Activated CD8-positive, alpha-beta memory T cell treated with anti-CD3 and anti-CD28 coated beads, Interleukin-2, amount 50 U/mL, for 48 hours (primary cell): Measurements from ENCODE around the gene ZNF132.
"Not testable (repeated sequence)": the region's sequence is repeated elsewhere in the genome, so short reads cannot be mapped to it uniquely, and the experiment has no call there.

Source experiments
- DNase-seq: peaks from one replicate; pipeline ENCODE4 v3.0.0-alpha.2; 2020

Gene ZNF132

GRCh38 chr19:58406818-58407657, 32.9 kb downstream of the ZNF132 start:
- DNase-seq, result no peak

DNA sequence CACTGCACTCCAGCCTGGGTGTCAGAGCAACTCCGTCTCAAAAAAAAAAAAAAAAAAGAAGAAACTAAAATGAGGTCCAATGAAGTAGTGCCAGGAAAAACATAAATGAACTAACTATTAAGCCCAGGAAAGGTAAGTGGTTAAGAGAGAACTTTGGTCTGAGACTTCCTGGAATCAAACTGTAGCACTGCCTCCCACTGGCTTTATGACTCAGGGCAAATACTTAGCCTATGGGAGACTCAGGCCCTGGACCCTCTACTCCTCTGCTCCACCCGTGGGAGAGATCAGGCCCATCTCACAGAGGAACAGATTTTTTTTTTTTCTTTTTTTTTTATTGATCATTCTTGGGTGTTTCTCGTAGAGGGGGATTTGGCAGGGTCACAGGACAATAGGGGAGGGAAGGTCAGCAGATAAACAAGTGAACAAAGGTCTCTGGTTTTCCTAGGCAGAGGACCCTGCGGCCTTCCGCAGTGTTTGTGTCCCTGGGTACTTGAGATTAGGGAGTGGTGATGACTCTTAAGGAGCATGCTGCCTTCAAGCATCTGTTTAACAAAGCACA, 36.0 kb downstream of the ZNF132 start:
- DNase-seq, result not testable (repeated sequence)

GRCh38 chr19:58401840-58402421, 38.0 kb downstream of the ZNF132 start:
- no peak for DNase-seq

DNA sequence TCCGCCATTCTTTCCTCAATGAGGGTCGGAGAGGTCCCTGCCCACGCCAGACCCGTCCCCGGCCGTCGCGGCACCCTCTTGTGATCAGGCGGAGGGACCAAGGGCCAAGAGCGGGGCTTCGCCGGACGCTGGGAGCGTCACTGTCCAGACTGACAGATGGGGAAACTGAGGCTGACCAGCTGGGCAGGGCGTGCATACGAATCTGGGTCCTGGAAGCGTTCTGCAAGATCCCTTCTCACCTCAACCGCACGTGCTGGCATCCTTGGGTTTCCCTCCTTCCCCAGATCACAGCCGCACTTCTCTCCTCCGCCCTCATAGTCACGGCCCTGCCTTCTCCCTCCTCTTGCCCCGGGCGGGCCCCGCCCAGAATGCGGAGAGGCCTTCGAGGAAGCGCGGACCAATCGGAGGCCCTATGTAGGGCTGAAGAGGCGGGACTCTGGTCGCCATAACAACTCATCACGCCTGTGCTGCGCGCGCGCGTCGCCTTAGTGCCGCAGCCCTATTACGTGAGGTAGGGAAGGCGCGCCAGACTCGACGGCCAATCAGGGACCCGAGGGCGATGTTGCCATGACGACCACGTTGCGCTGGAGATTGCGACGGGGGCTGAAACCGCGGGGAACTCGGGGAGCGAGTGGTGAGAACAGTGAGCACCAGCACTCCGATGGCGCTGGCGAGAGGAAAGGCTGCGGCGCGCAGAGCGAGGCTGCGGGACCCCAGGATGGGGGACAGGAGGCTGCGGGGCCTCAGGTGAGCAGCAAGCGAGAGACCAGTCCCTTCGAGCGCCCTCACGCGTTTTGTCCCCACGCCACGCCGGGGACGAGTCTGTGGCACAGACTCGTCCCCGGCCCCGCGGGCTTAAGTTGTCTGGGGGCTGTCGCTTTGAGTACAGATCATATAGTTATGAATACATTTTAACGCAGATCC, 38.8 kb downstream of the ZNF132 start:
- peak; percentile 99 for DNase-seq

GRCh38 chr19:58400316-58400915, 39.5 kb downstream of the ZNF132 start:
- DNase-seq, result no peak

DNA sequence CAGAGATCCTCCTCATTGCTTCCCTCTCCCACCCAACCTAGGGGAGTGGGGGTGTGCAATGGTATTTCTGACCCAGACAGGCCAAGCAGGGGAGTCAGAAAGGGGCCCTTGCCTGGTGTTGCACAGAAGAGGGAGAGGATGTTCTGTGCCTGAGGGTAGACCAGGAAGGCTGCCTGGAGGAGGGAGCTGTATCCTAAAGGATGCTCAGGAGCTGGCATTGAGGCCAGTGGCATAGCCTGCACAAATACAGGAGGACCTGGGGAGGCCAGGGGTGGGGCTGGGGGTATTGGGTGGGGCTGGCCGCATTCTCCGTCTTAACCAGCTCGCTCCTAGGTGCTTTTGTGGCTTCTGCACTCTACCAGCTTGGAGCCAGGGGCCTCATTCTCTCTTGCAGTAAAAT, 40.0 kb downstream of the ZNF132 start:
- DNase-seq, result no peak

GRCh38 chr19:58398545-58398944, 41.4 kb downstream of the ZNF132 start:
- DNase-seq, result no peak

DNA sequence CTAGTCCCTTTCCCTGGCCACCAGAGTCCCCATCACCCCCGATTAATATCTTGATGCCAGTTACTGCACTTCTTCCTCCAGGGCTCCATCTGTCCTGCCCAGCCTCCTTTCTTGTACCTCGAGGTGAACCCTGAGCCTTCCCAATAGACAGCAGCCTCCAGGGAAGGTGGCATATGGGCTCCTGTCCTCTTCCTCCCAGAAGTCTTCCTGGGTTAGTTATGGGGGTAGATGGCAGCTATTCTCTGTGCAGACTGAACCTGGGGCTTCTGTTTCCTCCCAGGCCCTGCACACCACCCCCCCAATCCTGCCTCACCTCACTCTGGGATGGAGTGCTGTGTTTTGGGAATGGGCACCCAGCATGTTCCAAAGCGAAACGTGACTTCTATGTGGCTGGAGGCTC, 41.9 kb downstream of the ZNF132 start:
- no peak for DNase-seq

GRCh38 chr19:58397533-58398037, 42.4 kb downstream of the ZNF132 start:
- DNase-seq, result peak; percentile 60

- DNase-seq, result peak; percentile 70
Measured at GRCh38 chr19:58396691-58397532, 43.0 kb downstream of the ZNF132 start.

- DNase-seq, result no peak
Measured at GRCh38 chr19:58395979-58396627, 43.9 kb downstream of the ZNF132 start.

DNA sequence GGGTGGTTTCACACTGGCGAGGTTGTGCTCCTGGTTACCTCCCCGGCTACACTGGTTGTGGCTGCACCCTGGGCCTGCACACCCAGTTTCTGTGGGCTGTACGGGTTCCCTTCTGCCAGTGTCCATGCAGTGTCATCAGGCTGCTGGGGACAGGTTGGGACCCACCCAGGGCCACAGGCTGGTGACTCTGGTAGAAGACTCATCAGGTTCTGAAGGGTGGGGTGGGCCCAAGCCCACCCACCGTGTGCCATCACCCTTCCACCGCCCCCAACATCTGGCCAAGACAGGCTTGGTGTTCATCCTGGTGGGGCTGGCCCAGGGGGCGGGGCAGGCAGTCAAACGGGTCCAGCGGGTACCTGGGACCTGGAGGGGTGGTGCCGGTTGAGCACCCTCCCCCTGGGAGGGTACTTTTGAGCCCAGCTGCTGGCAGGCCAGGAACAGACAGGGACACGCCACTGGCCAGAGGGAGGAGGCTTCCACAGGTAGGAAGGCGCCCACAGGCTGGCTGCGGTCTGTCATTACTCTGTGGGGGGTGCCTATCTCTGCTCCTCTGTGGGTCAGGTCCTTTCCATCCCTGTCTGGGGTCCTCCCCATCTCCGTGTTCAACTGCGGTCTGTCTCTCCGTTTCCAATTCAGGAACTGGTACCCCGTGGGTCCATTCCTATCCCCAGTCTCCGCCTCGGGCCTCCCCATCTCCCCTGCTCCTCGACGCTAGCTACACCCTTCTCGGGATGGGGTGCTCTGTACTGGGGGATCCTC, 44.6 kb downstream of the ZNF132 start, which contains the start of gene RNF225:
Gene RNF225, plus strand, starts transcription at position 437 of the 759 bp plus-strand sequence. CDS start 434 bp downstream, outside the sequence.
- DNase-seq, result peak; percentile 79

GRCh38 chr19:58394821-58395219, 45.1 kb downstream of the ZNF132 start:
- peak; percentile 62 for DNase-seq

- DNase-seq, result no peak
Measured at GRCh38 chr19:58393725-58394033, 46.3 kb downstream of the ZNF132 start.

DNA sequence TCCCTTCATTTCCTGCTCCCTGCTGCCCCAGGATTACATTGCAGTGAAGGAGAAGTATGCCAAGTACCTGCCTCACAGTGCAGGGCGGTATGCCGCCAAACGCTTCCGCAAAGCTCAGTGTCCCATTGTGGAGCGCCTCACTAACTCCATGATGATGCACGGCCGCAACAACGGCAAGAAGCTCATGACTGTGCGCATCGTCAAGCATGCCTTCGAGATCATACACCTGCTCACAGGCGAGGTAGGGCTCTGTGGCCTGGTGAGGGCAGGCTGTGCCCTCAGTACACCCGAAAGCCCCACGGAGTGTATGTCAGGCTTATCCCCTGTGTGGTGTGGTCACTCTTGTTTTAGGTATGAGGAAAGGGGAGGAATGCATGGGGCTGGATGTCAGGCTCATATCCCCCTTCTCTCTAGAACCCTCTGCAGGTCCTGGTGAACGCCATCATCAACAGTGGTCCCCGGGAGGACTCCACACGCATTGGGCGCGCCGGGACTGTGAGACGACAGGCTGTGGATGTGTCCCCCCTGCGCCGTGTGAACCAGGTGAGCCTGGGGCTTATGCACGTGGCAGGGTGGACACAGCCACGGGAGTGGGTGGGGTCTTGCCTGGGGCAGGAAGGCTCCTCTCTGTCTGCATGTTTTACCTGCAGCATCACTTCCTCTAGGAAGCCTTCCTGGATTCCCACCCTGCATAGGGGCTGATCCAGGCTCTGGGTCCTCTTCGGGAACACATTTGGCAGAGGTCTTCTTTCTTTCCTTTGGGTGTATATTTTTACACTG, 46.8 kb downstream of the ZNF132 start:
- DNase-seq, result peak; percentile 57

DNA sequence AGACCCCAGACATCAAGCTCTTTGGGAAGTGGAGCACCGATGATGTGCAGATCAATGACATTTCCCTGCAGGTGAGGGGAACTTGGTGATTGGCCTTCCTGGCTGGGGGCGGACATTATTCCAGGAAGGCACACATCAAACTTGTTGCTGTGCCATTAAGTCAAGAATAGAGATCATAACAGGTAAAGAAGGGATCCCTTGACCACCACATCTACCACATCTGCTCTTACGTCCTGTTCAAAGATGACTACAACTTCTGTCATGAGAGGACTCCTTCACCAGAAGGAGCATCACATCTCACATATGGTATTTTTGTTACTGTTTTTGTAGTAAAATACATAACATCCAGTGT, 51.8 kb downstream of the ZNF132 start:
- DNase-seq, result no peak

GRCh38 chr19:58387338-58388174, 52.4 kb downstream of the ZNF132 start:
- peak; percentile 58 for DNase-seq

GRCh38 chr19:58386576-58387337, 53.2 kb downstream of the ZNF132 start, which contains the start of gene RPS5:
RPS5 (plus strand) TSS chr19:58387269; CDS start chr19:58388138, 869 bp downstream.
- DNase-seq, result peak; percentile 98
